Right lobe of liver (tissue), 4 donors: ENCODE measurements around the gene GALNTL6.

Experiments
- POLR2A ChIP-seq: fragments of 450-650 bp; IDR thresholded peaks from one replicate; pipeline ENCODE4 v1.6.1; 2017; ENCODE audit warnings: antibody characterized with exemption, mild to moderate bottlenecking
- TF ChIP-seq, protein P1 (sequence below), 4 donors: fragments of 200-600 bp in 3 of 4; fragments of 450-650 bp in 1 of 4; IDR thresholded peaks; one replicate each; pipeline versions ENCODE4 v1.5.1 to v1.8.0; 2016 to 2022; ENCODE audit warnings: antibody characterized with exemption in 4 of 4, mild to moderate bottlenecking in 2 of 4
- donor health status: DM: no; HTN: no; CAD: no.
- donor health status: DM: no; HTN: no; CAD: no.
- donor health status: DM: no; HTN: yes; CAD: no.

DNA sequence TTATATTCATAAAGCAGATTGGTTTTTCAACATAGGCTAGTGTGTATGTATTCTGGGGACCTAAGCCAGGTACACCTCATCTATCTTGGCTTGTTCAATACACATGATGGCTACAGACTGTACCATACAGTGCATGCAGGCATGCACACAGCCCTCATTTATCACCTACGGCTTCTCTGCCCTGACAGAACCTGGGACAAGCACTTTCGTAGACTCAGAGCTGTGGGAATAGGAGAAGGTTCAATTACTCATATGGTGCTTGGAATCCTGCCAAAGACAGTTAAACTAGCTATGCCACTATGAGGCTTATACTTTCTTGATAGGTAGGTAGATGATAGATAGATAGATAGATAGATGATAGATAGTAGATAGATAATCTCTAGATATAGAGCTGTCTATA lies 457.2 kb downstream of the GALNTL6 start:
- TF ChIP-seq, protein P1, sequence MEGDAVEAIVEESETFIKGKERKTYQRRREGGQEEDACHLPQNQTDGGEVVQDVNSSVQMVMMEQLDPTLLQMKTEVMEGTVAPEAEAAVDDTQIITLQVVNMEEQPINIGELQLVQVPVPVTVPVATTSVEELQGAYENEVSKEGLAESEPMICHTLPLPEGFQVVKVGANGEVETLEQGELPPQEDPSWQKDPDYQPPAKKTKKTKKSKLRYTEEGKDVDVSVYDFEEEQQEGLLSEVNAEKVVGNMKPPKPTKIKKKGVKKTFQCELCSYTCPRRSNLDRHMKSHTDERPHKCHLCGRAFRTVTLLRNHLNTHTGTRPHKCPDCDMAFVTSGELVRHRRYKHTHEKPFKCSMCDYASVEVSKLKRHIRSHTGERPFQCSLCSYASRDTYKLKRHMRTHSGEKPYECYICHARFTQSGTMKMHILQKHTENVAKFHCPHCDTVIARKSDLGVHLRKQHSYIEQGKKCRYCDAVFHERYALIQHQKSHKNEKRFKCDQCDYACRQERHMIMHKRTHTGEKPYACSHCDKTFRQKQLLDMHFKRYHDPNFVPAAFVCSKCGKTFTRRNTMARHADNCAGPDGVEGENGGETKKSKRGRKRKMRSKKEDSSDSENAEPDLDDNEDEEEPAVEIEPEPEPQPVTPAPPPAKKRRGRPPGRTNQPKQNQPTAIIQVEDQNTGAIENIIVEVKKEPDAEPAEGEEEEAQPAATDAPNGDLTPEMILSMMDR (IDR thresholded peaks at IDR 0.05), result no peak
- TF ChIP-seq POLR2A, result no peak
